Caco-2 (cell line): ENCODE results near the gene SOX11. TPM values are rescaled to one million over a fixed set of nuclear protein-coding genes. Genes with fewer than 3 reads are reported as not detected.

ENCODE experiments used
- BruUV-seq: library from RNA; stranded (reverse); fragments of 400-500 nt; replicated peaks from 2 replicates; lab custom pipeline; 2021; lab: Mats Ljungman, UMichigan
- CTCF ChIA-PET: fragments of 300-600 bp; sonication (Branson Sonifier 250); formaldehyde crosslinking; loops from one replicate; lab custom pipeline; 2022; ENCODE audit warnings: antibody characterized with exemption; lab: Charles Lee
- POLR2A ChIA-PET: fragments of 300-600 bp; sonication (Branson Sonifier 250); formaldehyde crosslinking; loops from one replicate; lab custom pipeline; 2022; ENCODE audit warnings: antibody characterized with exemption; lab: Charles Lee
- DNase-seq, 2 experiments: peaks; one replicate each; pipeline versions ENCODE4 v3.0.0 to v3.0.0-alpha.2; 2020 to 2022
- H3K27me3 ChIP-seq: replicated peaks from 2 replicates; pipeline ENCODE4 v1.6.0; 2011; ENCODE audit warnings: low read length; ENCODE audit not compliant: control insufficient read depth, insufficient read depth
- H3K36me3 ChIP-seq: 2 replicates; pipeline ENCODE4 v1.5.1; 2011; ENCODE audit warnings: low read length; ENCODE audit not compliant: control insufficient read depth, insufficient read depth
- H3K4me1 ChIP-seq: fragments of 250-450 bp; sonication (Bioruptor Pico); 2 replicates; pipeline ENCODE4 v1.5.1; 2020; ENCODE audit warnings: mild to moderate bottlenecking
- H3K4me3 ChIP-seq: 2 replicates; pipeline ENCODE4 v1.5.1; 2011; ENCODE audit warnings: low read depth, mild to moderate bottlenecking, control low read depth, low read length
- H3K9me3 ChIP-seq: fragments of 250-450 bp; sonication (Bioruptor Pico); 2 replicates; pipeline ENCODE4 v1.5.1; 2020; ENCODE audit warnings: mild to moderate bottlenecking, moderate library complexity
- H3K27ac Mint-ChIP-seq: one replicate; pipeline ENCODE4 v1.8.0; 2022; ENCODE audit warnings: mixed read lengths; ENCODE audit not compliant: unreplicated experiment
- H3K27me3 Mint-ChIP-seq: one replicate; pipeline ENCODE4 v1.8.0; 2022; ENCODE audit warnings: mixed read lengths; ENCODE audit not compliant: insufficient read depth, unreplicated experiment
- H3K36me3 Mint-ChIP-seq: one replicate; pipeline ENCODE4 v1.8.0; 2022; ENCODE audit warnings: mild to moderate bottlenecking, mixed read lengths; ENCODE audit not compliant: insufficient read depth, unreplicated experiment
- H3K4me1 Mint-ChIP-seq: one replicate; pipeline ENCODE4 v1.8.0; 2022; ENCODE audit warnings: low read depth, mixed read lengths; ENCODE audit not compliant: unreplicated experiment
- H3K4me3 Mint-ChIP-seq: one replicate; pipeline ENCODE4 v1.8.0; 2022; ENCODE audit warnings: mild to moderate bottlenecking, moderate library complexity, mixed read lengths; ENCODE audit not compliant: unreplicated experiment
- H3K9me3 Mint-ChIP-seq: one replicate; pipeline ENCODE4 v1.8.0; 2022; ENCODE audit warnings: mixed read lengths; ENCODE audit not compliant: unreplicated experiment
- CTCF ChIP-seq, 2 experiments: fragments of 200-600 bp in 1 of 2; IDR thresholded peaks; 1 replicate in 1 of 2; 2 replicates in 1 of 2; pipeline versions ENCODE4 v1.5.1 to v1.8.0; 2011 to 2022; ENCODE audit warnings: antibody characterized with exemption in 1 of 2, control low read depth in 1 of 2, inconsistent platforms in 1 of 2, low read depth in 1 of 2, low read length in 1 of 2, mild to moderate bottlenecking in 1 of 2, moderate library complexity in 1 of 2; ENCODE audit not compliant: insufficient read depth in 1 of 2, severe bottlenecking in 1 of 2, unreplicated experiment in 1 of 2
- intact Hi-C: fragments of 100-400 bp; cut with micrococcal nuclease; formaldehyde crosslinking; loops from one replicate; pipeline ENCODE4 v1.10.0; 2022; ENCODE audit not compliant: unreplicated experiment
- total RNA-seq: library from RNA; stranded (reverse); gene quantifications from 2 replicates; pipeline ENCODE4 v1.2.3, GENCODE V29; 2022

Gene SOX11
- total RNA-seq, 1 experiment from 2014 or later, result not detected

GRCh38 chr2:5689750-5690149 lies 2.4 kb upstream of the SOX11 start:
- BruUV-seq, result no TSS peak
- H3K27ac Mint-ChIP-seq, result no peak overlapping the region

GRCh38 chr2:5690286-5690685 lies 1.9 kb upstream of the SOX11 start:
- no peaks in the 10 kb centered on the region for H3K4me1 Mint-ChIP-seq
- no peaks in the 10 kb centered on the region for H3K36me3 Mint-ChIP-seq
- H3K4me3 Mint-ChIP-seq, result no peak overlapping the region
- Histone ChIP-seq H3K4me1 (no peaks in the 10 kb centered on the region), H3K36me3 (no peaks in the 10 kb centered on the region), H3K9me3 (no peaks in the 10 kb centered on the region; the same call in 1 of the 2 replicates), H3K4me3 (no peak overlapping the region), H3K27me3 (no peaks in the 10 kb centered on the region)
- intact Hi-C loops, result no loop called here
- no peaks in the 10 kb centered on the region for H3K27me3 Mint-ChIP-seq
- ChIA-PET POLR2A (no interaction called here), CTCF (no interaction called here)
- H3K9me3 Mint-ChIP-seq, result no peaks in the 10 kb centered on the region
- TF ChIP-seq CTCF (IDR thresholded peaks at IDR 0.05; ENCODE audit: insufficient read depth in 1 of 2, low read depth in 1 of 2, low read length in 1 of 2, severe bottlenecking in 1 of 2, unreplicated experiment in 1 of 2), result no peak
- H3K27ac Mint-ChIP-seq, result no peak overlapping the region
- DNase-seq, result no peak
- no TSS peak for BruUV-seq

More at GRCh38 chr2:5689750-5690149, 2.4 kb upstream of the SOX11 start:
- Histone ChIP-seq H3K4me3 (no peak overlapping the region), H3K27me3 (no peaks in the 10 kb centered on the region), H3K36me3 (no peaks in the 10 kb centered on the region), H3K4me1 (no peaks in the 10 kb centered on the region), H3K9me3 (no peaks in the 10 kb centered on the region; the same call in 1 of the 2 replicates)
- no peak for DNase-seq
- no peak for TF ChIP-seq CTCF (IDR thresholded peaks at IDR 0.05; ENCODE audit: insufficient read depth in 1 of 2, low read depth in 1 of 2, low read length in 1 of 2, severe bottlenecking in 1 of 2, unreplicated experiment in 1 of 2)
- Mint-ChIP-seq H3K4me1 (no peaks in the 10 kb centered on the region), H3K27me3 (no peaks in the 10 kb centered on the region), H3K4me3 (no peak overlapping the region), H3K9me3 (no peaks in the 10 kb centered on the region), H3K36me3 (no peaks in the 10 kb centered on the region)
- POLR2A ChIA-PET, result no interaction called here
- CTCF ChIA-PET, result no interaction called here
- intact Hi-C loops, result no loop called here

GRCh38 chr2:5690718-5691220 lies 1.4 kb upstream of the SOX11 start:
- POLR2A ChIA-PET, result no interaction called here

More at GRCh38 chr2:5690718-5691220, 1.4 kb upstream of the SOX11 start:
- H3K4me3 Mint-ChIP-seq, result no peak overlapping the region
- TF ChIP-seq CTCF (IDR thresholded peaks at IDR 0.05; ENCODE audit: insufficient read depth in 1 of 2, low read depth in 1 of 2, low read length in 1 of 2, severe bottlenecking in 1 of 2, unreplicated experiment in 1 of 2), result no peak
- H3K4me1 Mint-ChIP-seq, result no peaks in the 10 kb centered on the region
- no TSS peak for BruUV-seq
- Histone ChIP-seq H3K36me3 (no peaks in the 10 kb centered on the region), H3K9me3 (no peaks in the 10 kb centered on the region; the same call in 1 of the 2 replicates), H3K4me1 (no peaks in the 10 kb centered on the region), H3K27me3 (no peaks in the 10 kb centered on the region), H3K4me3 (no peak overlapping the region)
- no peaks in the 10 kb centered on the region for H3K9me3 Mint-ChIP-seq
- no peak overlapping the region for H3K27ac Mint-ChIP-seq
- intact Hi-C loops, result no loop called here
- no peak for DNase-seq
- no peaks in the 10 kb centered on the region for H3K27me3 Mint-ChIP-seq
- CTCF ChIA-PET, result no interaction called here
- no peaks in the 10 kb centered on the region for H3K36me3 Mint-ChIP-seq
